Liver (tissue), 9 donors: ENCODE results near the gene NTM. TPM values are rescaled to one million over a fixed set of nuclear protein-coding genes. Genes with fewer than 3 reads are reported as not detected.

Source experiments
- DNase-seq: peaks from one replicate; pipeline ENCODE4 v3.0.0-alpha.2; 2017; ENCODE audit warnings: low spot score
- H3K27ac ChIP-seq, 2 donors: one replicate each; pipeline ENCODE4 v1.7.0; 2013; ENCODE audit warnings: inconsistent platforms in 2 of 2, low read length in 2 of 2, control low read depth in 1 of 2, low read depth in 1 of 2, mild to moderate bottlenecking in 1 of 2
- H3K27me3 ChIP-seq, 4 donors: one replicate each; pipeline versions ENCODE4 v1.6.1 to v1.7.0; 2013; ENCODE audit warnings: low read length in 3 of 4, inconsistent platforms in 1 of 4, mild to moderate bottlenecking in 1 of 4, moderate library complexity in 1 of 4; ENCODE audit not compliant: control insufficient read depth in 4 of 4, insufficient read depth in 4 of 4
- H3K36me3 ChIP-seq, 4 donors: one replicate each; pipeline versions ENCODE4 v1.6.1 to v1.7.0; 2013; ENCODE audit warnings: low read length in 3 of 4, mild to moderate bottlenecking in 3 of 4, low read depth in 1 of 4, moderate library complexity in 1 of 4; ENCODE audit not compliant: control insufficient read depth in 4 of 4, insufficient read depth in 3 of 4
- H3K4me1 ChIP-seq, 4 donors: one replicate each; pipeline versions ENCODE4 v1.6.1 to v1.7.0; 2013; ENCODE audit warnings: low read length in 3 of 4, mild to moderate bottlenecking in 3 of 4, moderate library complexity in 1 of 4; ENCODE audit not compliant: control insufficient read depth in 4 of 4, insufficient read depth in 4 of 4
- H3K4me3 ChIP-seq, 3 donors: one replicate each; pipeline versions ENCODE4 v1.6.1 to v1.7.0; 2013; ENCODE audit warnings: low read length in 3 of 3, control low read depth in 1 of 3, low read depth in 1 of 3, mild to moderate bottlenecking in 1 of 3
- H3K9ac ChIP-seq, 2 donors: one replicate each; pipeline ENCODE4 v1.7.0; 2013; ENCODE audit warnings: low read length in 2 of 2, mild to moderate bottlenecking in 2 of 2, moderate library complexity in 2 of 2, control low read depth in 1 of 2, low read depth in 1 of 2
- H3K9me3 ChIP-seq, 4 donors: one replicate each; pipeline versions ENCODE4 v1.6.1 to v1.7.0; 2013; ENCODE audit warnings: low read length in 3 of 4; ENCODE audit not compliant: control insufficient read depth in 4 of 4
- ATF3 ChIP-seq: IDR thresholded peaks from 2 replicates; pipeline ENCODE4 v1.6.1; 2016; ENCODE audit warnings: antibody characterized with exemption
- FOXA1 ChIP-seq: IDR thresholded peaks from 2 replicates; pipeline ENCODE4 v1.6.1; 2016; ENCODE audit warnings: antibody characterized with exemption
- FOXA2 ChIP-seq: IDR thresholded peaks from 2 replicates; pipeline ENCODE4 v1.6.1; 2016; ENCODE audit warnings: antibody characterized with exemption
- GABPA ChIP-seq, 2 donors: IDR thresholded peaks in 1 of 2; conservative IDR thresholded peaks in 1 of 2; 2 replicates each; pipeline ENCODE4 v1.6.1; 2016; ENCODE audit warnings: antibody characterized with exemption in 2 of 2, mild to moderate bottlenecking in 1 of 2, moderate library complexity in 1 of 2
- HNF4A ChIP-seq, 2 donors: conservative IDR thresholded peaks; 2 replicates each; pipeline ENCODE4 v1.6.1; 2016; ENCODE audit warnings: antibody characterized with exemption in 2 of 2, mild to moderate bottlenecking in 2 of 2
- HNF4G ChIP-seq: IDR thresholded peaks from 2 replicates; pipeline ENCODE4 v1.6.1; 2016; ENCODE audit warnings: antibody characterized with exemption
- RAD21 ChIP-seq, 2 donors: IDR thresholded peaks; 2 replicates each; pipeline ENCODE4 v1.6.1; 2016; ENCODE audit warnings: antibody characterized with exemption in 2 of 2, mild to moderate bottlenecking in 2 of 2
- RXRA ChIP-seq, 2 donors: IDR thresholded peaks; 2 replicates each; pipeline ENCODE4 v1.6.1; 2017 to 2018; ENCODE audit warnings: antibody characterized with exemption in 2 of 2, mild to moderate bottlenecking in 1 of 2
- SP1 ChIP-seq: IDR thresholded peaks from 2 replicates; pipeline ENCODE4 v1.6.1; 2018; ENCODE audit warnings: antibody characterized with exemption, mild to moderate bottlenecking
- TAF1 ChIP-seq: conservative IDR thresholded peaks from 2 replicates; pipeline ENCODE4 v1.6.1; 2016; ENCODE audit warnings: antibody characterized with exemption, mild to moderate bottlenecking
- YY1 ChIP-seq: IDR thresholded peaks from 2 replicates; pipeline ENCODE4 v1.6.1; 2016; ENCODE audit warnings: antibody characterized with exemption, mild to moderate bottlenecking
- WGBS: extraction: QIAGEN DNeasy Blood & Tissue Kit; methylation state at CpG from one replicate; pipeline ENCODE4 v1.1.7; 2013; 5-methylcytosine and 5-hydroxymethylcytosine counted together
- polyA plus RNA-seq, 2 donors: library from polyadenylated mRNA; stranded (reverse) in 1 of 2; unstranded in 1 of 2; fragments of 200-250 nt in 1 of 2; fragments of >200 nt in 1 of 2; fragmentation: Nextera tagmentation in 1 of 2; extraction: Ambion mirVana in 1 of 2; gene quantifications; one replicate each; pipeline versions ENCODE4 v1.2.1 to v1.2.3, GENCODE V29; 2013 to 2015
- total RNA-seq, 2 donors: library from RNA; depleted of rRNA; stranded (reverse); fragments of >200 nt; gene quantifications; one replicate each; pipeline ENCODE4 v1.2.3, GENCODE V29; 2014
- TF ChIP-seq, protein P1 (sequence below): IDR thresholded peaks from 2 replicates; pipeline ENCODE4 v1.6.1; 2016; ENCODE audit warnings: antibody characterized with exemption
- TF ChIP-seq, protein P2 (sequence below): IDR thresholded peaks from 2 replicates; pipeline ENCODE4 v1.6.1; 2016; ENCODE audit warnings: antibody characterized with exemption
- TF ChIP-seq, protein P3 (sequence below): fragments of 150-350 bp; IDR thresholded peaks from 2 replicates; pipeline ENCODE4 v1.5.1; 2017; ENCODE audit warnings: improper control_type of control experiment, low read depth, low read length; ENCODE audit not compliant: missing input control
- donor health status: healthy.
- donor health status: healthy.
- donor health status: healthy.
- donor health status: healthy.
- donor health status: healthy.

Gene NTM
- total and polyA plus RNA-seq, 4 donors = 0.08 to 1.1 (median 0.08) TPM; not detected in 1

DNA sequence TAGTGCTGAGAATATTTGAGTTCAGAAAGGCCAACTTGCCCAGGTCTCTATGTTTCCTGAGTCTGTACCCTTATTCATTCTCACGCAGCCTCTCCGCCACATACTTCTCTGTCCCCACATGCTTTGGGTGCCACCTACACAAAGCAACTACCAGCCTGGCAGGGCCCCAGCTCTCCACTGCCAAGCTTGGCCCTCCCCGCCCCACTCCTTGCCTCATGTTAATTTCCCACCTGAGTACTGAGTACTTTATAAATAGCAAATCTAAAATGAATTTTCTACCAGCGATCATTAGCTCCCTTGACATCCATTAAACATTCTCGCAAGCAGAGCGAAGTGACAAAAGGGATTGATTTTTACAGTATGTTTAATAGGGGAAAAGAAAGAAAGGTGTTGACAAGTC, 20.8 kb downstream of the NTM start:
- 92% methylated on average over 6 of the region's 6 CpGs for WGBS
- H3K9me3 ChIP-seq = peaks cover 0 to 2% (median 0%) of the 10 kb centered on the region in 4 donors
- H3K4me1 ChIP-seq = no peaks in the 10 kb centered on the region
- no peak overlapping the region for H3K4me3 ChIP-seq
- no peak overlapping the region for H3K9ac ChIP-seq
- no peaks in the 10 kb centered on the region for H3K36me3 ChIP-seq
- DNase-seq = no peak
- no peak for TF ChIP-seq RAD21 (IDR thresholded peaks at IDR 0.05)
- TF ChIP-seq RXRA (IDR thresholded peaks at IDR 0.05) = no peak
- no peak for TF ChIP-seq GABPA (IDR thresholded peaks at IDR 0.05 in 1 of 2, conservative IDR thresholded peaks at IDR 0.05 in 1 of 2)
- no peak for TF ChIP-seq YY1
- TF ChIP-seq HNF4G = no peak
- TF ChIP-seq, protein P1, sequence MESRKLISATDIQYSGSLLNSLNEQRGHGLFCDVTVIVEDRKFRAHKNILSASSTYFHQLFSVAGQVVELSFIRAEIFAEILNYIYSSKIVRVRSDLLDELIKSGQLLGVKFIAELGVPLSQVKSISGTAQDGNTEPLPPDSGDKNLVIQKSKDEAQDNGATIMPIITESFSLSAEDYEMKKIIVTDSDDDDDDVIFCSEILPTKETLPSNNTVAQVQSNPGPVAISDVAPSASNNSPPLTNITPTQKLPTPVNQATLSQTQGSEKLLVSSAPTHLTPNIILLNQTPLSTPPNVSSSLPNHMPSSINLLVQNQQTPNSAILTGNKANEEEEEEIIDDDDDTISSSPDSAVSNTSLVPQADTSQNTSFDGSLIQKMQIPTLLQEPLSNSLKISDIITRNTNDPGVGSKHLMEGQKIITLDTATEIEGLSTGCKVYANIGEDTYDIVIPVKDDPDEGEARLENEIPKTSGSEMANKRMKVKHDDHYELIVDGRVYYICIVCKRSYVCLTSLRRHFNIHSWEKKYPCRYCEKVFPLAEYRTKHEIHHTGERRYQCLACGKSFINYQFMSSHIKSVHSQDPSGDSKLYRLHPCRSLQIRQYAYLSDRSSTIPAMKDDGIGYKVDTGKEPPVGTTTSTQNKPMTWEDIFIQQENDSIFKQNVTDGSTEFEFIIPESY = no peak
- TF ChIP-seq SP1 = no peak
- no peak for TF ChIP-seq HNF4A (conservative IDR thresholded peaks at IDR 0.05)
- TF ChIP-seq TAF1 = no peak
- TF ChIP-seq, protein P2, sequence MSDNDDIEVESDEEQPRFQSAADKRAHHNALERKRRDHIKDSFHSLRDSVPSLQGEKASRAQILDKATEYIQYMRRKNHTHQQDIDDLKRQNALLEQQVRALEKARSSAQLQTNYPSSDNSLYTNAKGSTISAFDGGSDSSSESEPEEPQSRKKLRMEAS = no peak
- no peak for TF ChIP-seq ATF3
- H3K27ac ChIP-seq = no peak overlapping the region
- H3K27me3 ChIP-seq = peaks cover 0 to 4% (median under 1%) of the 10 kb centered on the region in 4 donors

DNA sequence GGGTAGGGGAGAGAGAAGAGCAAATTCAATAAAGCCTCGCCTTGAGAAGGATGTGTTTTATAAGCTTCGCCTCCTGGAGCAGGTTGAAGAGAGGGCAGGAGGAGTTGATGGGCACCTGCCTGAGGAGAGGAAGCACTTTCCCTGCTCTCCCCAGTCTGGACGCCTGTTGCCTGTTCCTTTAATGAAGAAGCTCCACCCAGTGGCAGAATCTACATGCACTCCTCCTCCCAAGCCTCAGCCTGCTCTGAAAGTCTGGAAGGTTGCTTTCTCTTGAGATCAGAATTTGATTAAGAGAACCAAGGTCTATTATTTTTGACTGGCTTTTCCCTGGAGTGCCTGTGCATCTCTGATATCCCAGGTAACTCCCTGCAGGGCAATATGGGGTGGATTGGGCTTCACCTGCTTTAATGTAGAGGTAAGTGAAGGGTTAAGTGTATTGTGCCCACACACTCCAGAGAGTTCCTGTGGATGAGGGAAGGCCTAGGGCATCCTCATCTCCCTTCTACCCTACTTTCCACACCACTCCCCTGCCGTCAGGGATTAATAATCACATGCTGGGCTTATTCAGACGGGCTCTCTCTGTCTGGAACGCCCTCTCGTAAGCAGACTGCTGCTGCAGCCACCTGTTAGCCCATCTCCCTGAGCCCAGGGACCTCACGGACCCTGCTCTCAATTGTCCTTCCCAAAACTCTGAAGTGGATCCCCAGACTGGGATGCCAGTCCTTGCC, 22.3 kb downstream of the NTM start:
- Histone ChIP-seq H3K4me3 (no peak overlapping the region), H3K27ac (no peak overlapping the region), H3K36me3 (no peaks in the 10 kb centered on the region), H3K4me1 (no peaks in the 10 kb centered on the region), H3K9me3 (peaks cover 0 to 2% (median 0%) of the 10 kb centered on the region in 4 donors), H3K9ac (no peak overlapping the region), H3K27me3 (peaks cover 0 to 4% (median under 1%) of the 10 kb centered on the region in 4 donors)
- no peak for DNase-seq
- TF ChIP-seq YY1 (no peak), FOXA1 (no peak), FOXA2 (no peak), RXRA (IDR thresholded peaks at IDR 0.05) (no peak)
- TF ChIP-seq, protein P3, sequence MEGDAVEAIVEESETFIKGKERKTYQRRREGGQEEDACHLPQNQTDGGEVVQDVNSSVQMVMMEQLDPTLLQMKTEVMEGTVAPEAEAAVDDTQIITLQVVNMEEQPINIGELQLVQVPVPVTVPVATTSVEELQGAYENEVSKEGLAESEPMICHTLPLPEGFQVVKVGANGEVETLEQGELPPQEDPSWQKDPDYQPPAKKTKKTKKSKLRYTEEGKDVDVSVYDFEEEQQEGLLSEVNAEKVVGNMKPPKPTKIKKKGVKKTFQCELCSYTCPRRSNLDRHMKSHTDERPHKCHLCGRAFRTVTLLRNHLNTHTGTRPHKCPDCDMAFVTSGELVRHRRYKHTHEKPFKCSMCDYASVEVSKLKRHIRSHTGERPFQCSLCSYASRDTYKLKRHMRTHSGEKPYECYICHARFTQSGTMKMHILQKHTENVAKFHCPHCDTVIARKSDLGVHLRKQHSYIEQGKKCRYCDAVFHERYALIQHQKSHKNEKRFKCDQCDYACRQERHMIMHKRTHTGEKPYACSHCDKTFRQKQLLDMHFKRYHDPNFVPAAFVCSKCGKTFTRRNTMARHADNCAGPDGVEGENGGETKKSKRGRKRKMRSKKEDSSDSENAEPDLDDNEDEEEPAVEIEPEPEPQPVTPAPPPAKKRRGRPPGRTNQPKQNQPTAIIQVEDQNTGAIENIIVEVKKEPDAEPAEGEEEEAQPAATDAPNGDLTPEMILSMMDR = no peak
- TF ChIP-seq, protein P2 = no peak
- WGBS = 55% methylated on average over 8 of the region's 8 CpGs
